BLaER1 (cell line): Measurements from ENCODE around the gene MEF2B.
A peak's percentile ranks its signal among the peaks of the same experiment; 100 is the strongest.

Experiments used
- H3K27ac ChIP-seq: shearing (Covaris generic); formaldehyde crosslinking; 2 replicates; pipeline ENCODE4 v1.8.1; 2022
- H3K27me3 ChIP-seq: shearing (Covaris generic); formaldehyde crosslinking; 2 replicates; pipeline ENCODE4 v1.8.1; 2022
- H3K36me3 ChIP-seq: shearing (Covaris generic); formaldehyde crosslinking; 2 replicates; pipeline ENCODE4 v1.8.1; 2022
- H3K4me1 ChIP-seq: shearing (Covaris generic); formaldehyde crosslinking; 2 replicates; pipeline ENCODE4 v1.8.1; 2022
- H3K4me2 ChIP-seq: shearing (Covaris generic); formaldehyde crosslinking; 2 replicates; pipeline ENCODE4 v1.8.1; 2022
- H3K4me3 ChIP-seq: shearing (Covaris generic); formaldehyde crosslinking; 2 replicates; pipeline ENCODE4 v1.8.1; 2022
- H3K9ac ChIP-seq: shearing (Covaris generic); formaldehyde crosslinking; 2 replicates; pipeline ENCODE4 v1.8.1; 2022
- H3K9me3 ChIP-seq: shearing (Covaris generic); formaldehyde crosslinking; 2 replicates; pipeline ENCODE4 v1.8.1; 2022
- H4K20me1 ChIP-seq: shearing (Covaris generic); formaldehyde crosslinking; 2 replicates; pipeline ENCODE4 v1.8.1; 2022
- Cebpa-rat ChIP-seq: shearing (Covaris generic); IDR thresholded peaks from 2 replicates; pipeline ENCODE4 v1.8.1; 2022

MEF2B gene

DNA sequence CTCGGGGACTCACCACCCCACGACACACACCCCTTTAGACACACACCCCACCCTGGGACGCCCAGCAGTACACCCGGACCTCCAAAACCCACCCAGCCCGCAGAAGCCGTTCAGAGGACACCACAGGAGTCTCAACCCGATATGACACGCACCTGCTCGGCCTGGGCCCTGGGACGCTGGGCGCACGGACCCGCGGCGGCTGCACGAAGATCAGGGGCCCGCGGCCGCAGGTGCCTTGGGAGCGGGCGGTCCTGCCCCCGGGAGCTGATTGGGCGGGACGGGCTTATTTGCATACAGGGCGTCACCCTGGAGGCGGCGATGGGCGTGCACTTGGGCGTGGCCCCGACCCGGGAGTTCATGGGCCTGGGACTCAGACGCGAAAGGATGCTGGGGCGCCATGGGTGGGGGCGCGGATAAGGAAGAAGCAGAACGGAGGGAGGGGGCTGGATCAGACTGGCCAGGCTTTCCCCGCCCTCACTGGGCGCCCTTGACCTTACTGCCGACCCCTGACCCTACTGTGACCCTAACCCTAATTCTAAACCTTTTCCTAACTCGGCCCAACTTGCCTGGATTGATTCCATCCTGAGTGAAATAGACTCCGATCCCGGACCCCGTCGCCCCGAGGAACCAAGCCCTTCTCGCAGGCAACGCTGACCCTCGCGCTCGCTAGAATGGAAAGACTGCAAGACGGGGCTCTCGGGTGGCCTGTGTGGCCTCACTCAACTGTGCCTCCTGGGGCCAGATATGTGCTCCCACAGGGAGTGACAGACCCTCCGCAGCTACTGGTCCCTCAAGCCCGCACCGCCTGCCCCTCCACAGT, at the start of gene MEF2B:
Gene MEF2B (minus strand): TSS at position 211 of the 820 bp plus-strand sequence. CDS start 19,528 bp downstream, outside the sequence.
- no peak within 1 kb of the TSS for H3K9ac ChIP-seq
- TF ChIP-seq Cebpa-rat, result no peak
- H3K4me2 ChIP-seq, result peak within 1 kb of the TSS; percentile 88
- no peak within 1 kb of the TSS for H3K27ac ChIP-seq
- H3K4me1 ChIP-seq, result peaks cover 27% of the 10 kb centered on the region
- H3K36me3 ChIP-seq, result 0 out of 2 replicates have a peak, but pooled peaks cover 5% of the 10 kb centered on the region
- H3K4me3 ChIP-seq, result peak within 1 kb of the TSS; percentile 50
- peaks cover 36% of the 10 kb centered on the region for H4K20me1 ChIP-seq
- no peaks in the 10 kb centered on the region for H3K27me3 ChIP-seq
- no peaks in the 10 kb centered on the region for H3K9me3 ChIP-seq

DNA sequence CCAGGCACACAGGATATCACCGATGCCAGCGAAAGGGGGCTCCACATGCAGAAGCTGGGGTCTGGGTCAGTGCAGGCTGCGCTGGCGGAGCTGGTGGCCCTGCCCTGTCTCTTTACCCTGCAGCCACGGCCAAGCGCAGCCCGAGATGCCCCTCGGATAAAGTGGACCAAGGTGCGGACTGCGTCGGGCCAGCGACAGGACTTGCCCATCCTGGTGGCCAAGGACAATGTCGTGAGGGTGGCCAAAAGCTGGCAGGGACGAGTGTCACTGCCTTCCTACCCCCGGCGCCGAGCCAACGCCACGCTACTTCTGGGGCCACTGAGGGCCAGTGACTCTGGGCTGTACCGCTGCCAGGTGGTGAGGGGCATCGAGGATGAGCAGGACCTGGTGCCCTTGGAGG, 48.8 kb upstream of the MEF2B start:
- Histone ChIP-seq H3K36me3 (no peaks in the 10 kb centered on the region), H3K4me3 (no peak overlapping the region), H4K20me1 (peaks cover 18% of the 10 kb centered on the region; the same call in 1 of the 2 replicates), H3K4me2 (no peak overlapping the region), H3K9me3 (no peaks in the 10 kb centered on the region; the same call in 1 of the 2 replicates), H3K4me1 (no peaks in the 10 kb centered on the region), H3K9ac (no peak overlapping the region), H3K27me3 (peaks cover 13% of the 10 kb centered on the region), H3K27ac (no peak overlapping the region)
- TF ChIP-seq Cebpa-rat, result no peak

DNA sequence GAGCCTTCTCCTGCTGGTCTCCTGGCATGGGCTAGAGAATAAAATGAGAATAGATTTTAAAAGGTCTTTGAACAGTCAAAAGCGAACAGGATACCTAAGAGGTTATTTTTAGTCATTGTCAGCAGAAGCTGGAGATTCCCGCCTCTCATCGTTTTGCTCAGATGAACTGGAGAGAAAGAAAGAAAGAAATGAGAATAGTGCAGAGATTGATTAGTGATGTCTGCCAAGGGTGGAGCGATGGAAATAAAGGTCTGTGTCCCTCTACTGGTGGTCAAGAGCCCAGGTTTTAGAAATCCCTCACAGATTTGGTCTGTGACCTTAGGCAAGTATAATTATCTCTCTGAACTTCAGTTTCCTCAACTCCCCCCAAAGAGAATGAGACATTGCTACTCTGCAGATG, 47.0 kb upstream of the MEF2B start:
- no peaks in the 10 kb centered on the region; the same call in 1 of the 2 replicates for H3K9me3 ChIP-seq
- H3K27me3 ChIP-seq, result peaks cover 29% of the 10 kb centered on the region
- no peak overlapping the region for H3K4me3 ChIP-seq
- no peak for TF ChIP-seq Cebpa-rat
- no peaks in the 10 kb centered on the region for H3K36me3 ChIP-seq
- H3K4me1 ChIP-seq, result no peaks in the 10 kb centered on the region
- peaks cover 34% of the 10 kb centered on the region; the same call in 1 of the 2 replicates for H4K20me1 ChIP-seq
- H3K4me2 ChIP-seq, result no peak overlapping the region
- H3K27ac ChIP-seq, result no peak overlapping the region
- no peak overlapping the region for H3K9ac ChIP-seq

DNA sequence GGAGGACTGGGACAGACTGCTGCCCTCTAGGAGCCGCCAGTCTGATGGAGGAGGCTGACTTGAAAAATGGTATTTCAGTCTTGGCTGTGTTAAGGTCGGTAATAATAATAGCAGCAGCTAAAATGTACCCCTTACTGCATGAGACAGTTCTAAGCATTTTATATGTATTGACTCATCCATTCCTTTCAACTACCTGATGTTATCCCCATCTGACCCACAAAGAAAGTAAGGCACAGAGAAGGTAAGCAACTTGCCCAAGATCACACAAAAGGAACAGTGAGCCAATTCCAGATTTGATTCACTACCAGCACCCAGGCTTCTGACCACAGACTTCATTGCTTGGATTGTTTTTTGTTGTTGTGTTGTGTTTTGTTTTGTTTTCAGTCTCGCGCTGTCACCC, 45.7 kb upstream of the MEF2B start:
- Histone ChIP-seq H3K27ac (no peak overlapping the region), H3K27me3 (peaks cover 42% of the 10 kb centered on the region), H3K36me3 (no peaks in the 10 kb centered on the region), H3K4me3 (no peak overlapping the region), H4K20me1 (peaks cover 34% of the 10 kb centered on the region; the same call in 1 of the 2 replicates), H3K4me1 (no peaks in the 10 kb centered on the region), H3K9ac (no peak overlapping the region), H3K4me2 (no peak overlapping the region), H3K9me3 (no peaks in the 10 kb centered on the region; the same call in 1 of the 2 replicates)
- TF ChIP-seq Cebpa-rat, result no peak

DNA sequence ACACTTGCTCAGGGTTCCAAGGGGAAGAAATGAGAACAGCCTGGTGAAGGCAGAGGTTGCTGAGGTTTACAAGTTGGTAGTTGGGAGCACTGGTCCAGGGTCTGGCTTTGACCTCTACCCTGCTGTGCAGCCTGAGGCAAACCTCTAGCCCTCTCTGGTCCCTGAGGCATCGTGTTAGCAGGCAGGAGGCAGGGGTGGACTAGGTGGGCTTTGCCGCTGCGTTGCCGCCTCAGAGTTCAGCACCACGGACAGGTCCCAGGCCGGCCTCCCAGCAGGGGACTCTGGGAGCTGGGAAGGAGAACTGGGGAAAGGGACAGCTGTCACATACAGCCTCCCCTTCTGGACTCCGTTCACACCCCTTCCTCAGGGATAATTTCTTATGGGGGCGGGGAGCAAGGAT, 44.8 kb upstream of the MEF2B start:
- TF ChIP-seq Cebpa-rat, result no peak
- Histone ChIP-seq H3K27me3 (peaks cover 43% of the 10 kb centered on the region), H3K27ac (no peak overlapping the region), H3K9ac (no peak overlapping the region), H3K36me3 (no peaks in the 10 kb centered on the region), H3K4me2 (no peak overlapping the region), H3K4me1 (no peaks in the 10 kb centered on the region), H4K20me1 (peaks cover 34% of the 10 kb centered on the region; the same call in 1 of the 2 replicates), H3K9me3 (no peaks in the 10 kb centered on the region; the same call in 1 of the 2 replicates), H3K4me3 (no peak overlapping the region)

DNA sequence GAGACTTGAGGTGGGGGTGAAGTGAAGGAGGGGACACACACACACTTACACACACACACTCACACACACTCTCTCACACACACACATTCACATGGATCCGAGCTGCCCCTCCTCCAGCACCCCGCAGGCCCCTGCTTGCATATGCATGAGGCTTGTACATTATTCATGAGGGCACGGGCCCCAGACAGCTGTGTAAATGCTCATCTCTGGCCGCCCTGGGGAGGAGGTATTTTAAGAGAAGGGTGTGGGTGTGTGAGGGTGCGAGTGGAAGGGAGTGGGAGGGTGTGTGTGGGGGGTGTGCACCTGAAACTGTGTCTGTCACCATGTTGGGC, 44.1 kb upstream of the MEF2B start:
- no peak overlapping the region for H3K4me2 ChIP-seq
- peaks cover 34% of the 10 kb centered on the region; the same call in 1 of the 2 replicates for H4K20me1 ChIP-seq
- H3K9ac ChIP-seq, result no peak overlapping the region
- H3K4me1 ChIP-seq, result no peaks in the 10 kb centered on the region
- peaks cover 43% of the 10 kb centered on the region for H3K27me3 ChIP-seq
- H3K27ac ChIP-seq, result no peak overlapping the region
- H3K9me3 ChIP-seq, result no peaks in the 10 kb centered on the region; the same call in 1 of the 2 replicates
- no peak for TF ChIP-seq Cebpa-rat
- no peaks in the 10 kb centered on the region for H3K36me3 ChIP-seq
- no peak overlapping the region for H3K4me3 ChIP-seq

DNA sequence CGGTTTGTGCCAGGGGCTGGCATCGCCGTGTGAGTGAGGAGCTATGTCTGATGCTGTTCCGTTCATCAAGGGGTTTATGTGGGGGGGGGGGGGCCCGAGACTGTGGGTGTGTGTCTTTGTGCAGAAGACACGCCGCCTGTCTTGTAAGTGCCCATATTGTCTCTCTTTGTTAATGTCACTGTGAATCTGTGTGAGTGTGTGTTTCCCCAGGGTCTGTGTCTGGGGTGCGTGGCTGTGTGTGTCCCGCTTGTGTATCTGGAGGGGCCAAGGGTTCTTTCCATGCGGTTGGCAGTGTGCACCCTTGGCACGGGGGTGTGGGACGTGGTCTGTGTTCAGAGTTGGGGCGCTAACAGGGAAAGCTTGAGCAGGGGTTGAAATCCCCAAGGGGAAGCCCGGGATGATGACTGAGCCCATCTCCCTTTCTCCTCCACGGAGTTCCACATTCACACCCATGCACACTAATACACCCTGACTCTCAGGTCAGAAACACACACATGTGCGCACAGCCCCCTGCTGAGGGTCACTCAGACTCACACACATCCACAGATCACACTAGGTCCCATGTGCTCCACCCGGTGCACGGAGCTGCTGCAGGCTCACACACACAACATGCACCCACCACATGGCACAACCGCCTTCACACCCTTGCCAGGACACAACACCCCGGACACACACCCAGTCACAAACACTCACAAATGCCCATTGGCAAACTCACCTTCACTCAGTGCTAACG, 43.5 kb upstream of the MEF2B start:
- no peaks in the 10 kb centered on the region for H3K36me3 ChIP-seq
- H3K27me3 ChIP-seq, result peaks cover 43% of the 10 kb centered on the region
- no peaks in the 10 kb centered on the region for H3K4me1 ChIP-seq
- H3K4me2 ChIP-seq, result no peak overlapping the region
- no peak for TF ChIP-seq Cebpa-rat
- H3K9ac ChIP-seq, result no peak overlapping the region
- no peak overlapping the region for H3K4me3 ChIP-seq
- peaks cover 34% of the 10 kb centered on the region; the same call in 1 of the 2 replicates for H4K20me1 ChIP-seq
- no peaks in the 10 kb centered on the region; the same call in 1 of the 2 replicates for H3K9me3 ChIP-seq
- H3K27ac ChIP-seq, result no peak overlapping the region

DNA sequence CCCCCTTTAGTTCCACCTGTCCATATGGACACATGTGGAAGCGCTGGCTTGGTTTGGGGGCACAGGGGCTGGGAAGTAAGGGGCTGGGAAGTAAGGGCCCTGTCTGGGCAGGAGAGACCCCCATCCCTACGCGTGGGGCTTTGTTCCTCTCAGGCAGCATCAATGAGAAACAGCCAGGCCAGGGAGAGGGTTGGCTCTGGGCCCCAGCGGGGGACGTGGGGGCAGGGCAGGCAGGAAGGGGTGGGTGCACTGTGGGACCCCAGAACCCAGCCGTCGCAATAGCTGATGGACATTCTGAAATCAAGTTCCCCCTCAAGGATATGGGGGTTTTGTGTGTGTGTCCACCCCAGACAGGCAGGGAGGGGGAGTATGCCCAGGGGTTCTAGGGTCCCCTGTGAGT, 42.9 kb upstream of the MEF2B start:
- Histone ChIP-seq H3K9me3 (no peaks in the 10 kb centered on the region; the same call in 1 of the 2 replicates), H3K4me1 (no peaks in the 10 kb centered on the region), H3K9ac (no peak overlapping the region), H3K36me3 (no peaks in the 10 kb centered on the region), H3K27ac (no peak overlapping the region), H4K20me1 (peaks cover 34% of the 10 kb centered on the region; the same call in 1 of the 2 replicates), H3K27me3 (peaks cover 43% of the 10 kb centered on the region), H3K4me3 (no peak overlapping the region), H3K4me2 (no peak overlapping the region)
- TF ChIP-seq Cebpa-rat, result no peak

DNA sequence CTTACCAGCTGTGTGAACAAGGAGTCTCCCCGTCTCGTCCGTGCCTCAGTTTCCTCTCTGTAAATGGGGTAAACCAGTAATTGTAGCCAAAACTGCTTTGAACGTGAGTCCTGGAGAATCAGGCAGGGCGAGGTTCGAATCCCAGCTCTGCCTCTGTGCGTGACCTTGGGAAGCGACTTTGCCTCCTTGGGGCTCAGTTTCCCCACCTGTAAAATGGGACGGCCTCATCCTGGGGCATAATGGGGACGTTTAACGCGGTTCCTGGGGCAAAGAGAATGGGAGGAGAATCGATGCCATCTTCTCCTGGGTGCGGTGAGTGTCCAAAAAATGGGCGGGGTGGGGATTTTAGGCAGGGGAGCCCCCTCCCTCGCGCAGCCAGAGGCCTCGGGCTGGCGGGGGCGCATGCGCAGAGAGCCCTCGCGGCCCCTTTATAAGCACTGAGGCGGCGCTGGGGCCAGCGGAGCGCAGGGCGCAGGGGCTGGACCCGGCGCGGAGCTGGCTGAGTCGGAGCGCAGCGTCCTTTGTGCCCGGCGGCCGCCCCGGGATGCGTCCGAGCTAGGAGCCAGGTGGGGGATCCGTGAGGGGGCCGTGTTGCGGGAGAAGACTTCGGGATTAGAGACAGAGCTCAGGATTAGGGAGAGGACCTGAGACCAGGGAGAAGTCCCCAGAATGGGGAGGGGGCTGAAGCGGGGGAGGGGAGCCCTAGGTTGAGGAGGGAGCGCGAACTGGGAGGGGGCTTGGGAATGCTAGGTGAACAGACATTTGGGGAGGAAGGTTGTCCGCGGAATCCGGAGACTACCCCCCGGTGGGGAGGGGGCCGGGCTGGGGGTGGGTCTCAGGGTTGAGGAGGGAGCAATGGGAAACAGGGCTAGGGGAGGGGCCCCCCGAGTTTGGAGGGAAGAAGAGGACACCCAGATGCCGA, 41.7 kb upstream of the MEF2B start, which contains the start of gene NCAN:
Gene NCAN (plus strand): TSS at position 460 of the 922 bp plus-strand sequence. CDS start 4,996 bp downstream, outside the sequence.
- H3K4me3 ChIP-seq, result no peak within 1 kb of the TSS
- H3K9ac ChIP-seq, result no peak within 1 kb of the TSS
- TF ChIP-seq Cebpa-rat, result no peak
- no peak within 1 kb of the TSS for H3K27ac ChIP-seq
- H3K27me3 ChIP-seq, result peaks cover 43% of the 10 kb centered on the region
- peaks cover 34% of the 10 kb centered on the region; the same call in 1 of the 2 replicates for H4K20me1 ChIP-seq
- H3K9me3 ChIP-seq, result no peaks in the 10 kb centered on the region
- no peaks in the 10 kb centered on the region for H3K36me3 ChIP-seq
- no peaks in the 10 kb centered on the region for H3K4me1 ChIP-seq
- H3K4me2 ChIP-seq, result no peak within 1 kb of the TSS
